ENCODE measurements around the gene RAP1GAP2. TPM values are rescaled to one million over a fixed set of nuclear protein-coding genes. Genes with fewer than 3 reads are reported as not detected.
A peak's percentile ranks its signal among the peaks of the same experiment; 100 is the strongest.

RAP1GAP2 gene
- total RNA-seq, 1 experiment from 2014 or later = 72.8 TPM

GRCh38 chr17:2939714-2940351, 143.6 kb downstream of the RAP1GAP2 start:
- H3K36me3 Mint-ChIP-seq = peaks cover 3% of the 10 kb centered on the region
- peak overlapping the region; percentile 63; the same call in 1 of the 2 replicates for H3K27ac Mint-ChIP-seq
- ChIA-PET POLR2A (interaction anchor here (0.9 to 1.1 kb wide), 2 partner anchors 11 to 14 kb away, joined by 3 to 5 read pairs; no protein-coding TSS in a partner anchor), CTCF (interaction anchor here (0.6 to 2.1 kb wide), 5 partner anchors 9 to 91 kb away, joined by 3 to 9 read pairs (median 5); no protein-coding TSS in a partner anchor)
- no peaks in the 10 kb centered on the region for H3K9me3 Mint-ChIP-seq
- DNase-seq (ENCODE audit: low spot score) (no peak), ATAC-seq (no peak)
- H3K27me3 Mint-ChIP-seq (ENCODE audit: low read depth) = no peaks in the 10 kb centered on the region
- no peak for TF ChIP-seq ZNF281 (CRISPR knock-in tag; IDR thresholded peaks at IDR 0.05)
- no peak for TF ChIP-seq ZNF219 (CRISPR knock-in tag; IDR thresholded peaks at IDR 0.05; ENCODE audit: borderline replicate concordance)
- TF ChIP-seq MYBL2 (CRISPR knock-in tag; IDR thresholded peaks at IDR 0.05) = no peak
- TF ChIP-seq CBFB (CRISPR knock-in tag; IDR thresholded peaks at IDR 0.05; ENCODE audit: low read depth) = no peak
- TF ChIP-seq ATF2 (CRISPR knock-in tag; IDR thresholded peaks at IDR 0.05; ENCODE audit: borderline replicate concordance, low read depth) = no peak
- TF ChIP-seq ARID4B (CRISPR knock-in tag; IDR thresholded peaks at IDR 0.05; ENCODE audit: borderline replicate concordance) = no peak
- no peak for TF ChIP-seq GRHL2 (CRISPR knock-in tag; IDR thresholded peaks at IDR 0.05; ENCODE audit: insufficient replicate concordance, severe bottlenecking)
- TF ChIP-seq JUN (CRISPR knock-in tag; IDR thresholded peaks at IDR 0.05) = no peak
- no peak for TF ChIP-seq ZSCAN18 (CRISPR knock-in tag; IDR thresholded peaks at IDR 0.05)
- TF ChIP-seq RORB (CRISPR knock-in tag; IDR thresholded peaks at IDR 0.05) = no peak
- no peak for TF ChIP-seq ZNF423 (CRISPR knock-in tag; IDR thresholded peaks at IDR 0.05)
- TF ChIP-seq SMAD3 (CRISPR knock-in tag; IDR thresholded peaks at IDR 0.05; ENCODE audit: borderline replicate concordance) = no peak
- peaks cover 11% of the 10 kb centered on the region for H3K4me1 Mint-ChIP-seq
- no peak overlapping the region for H3K4me3 Mint-ChIP-seq

- CTCF ChIA-PET = interaction anchor here (1.0 to 2.1 kb wide), 2 partner anchors 9 to 73 kb away, joined by 3 to 9 read pairs; no protein-coding TSS in a partner anchor
- POLR2A ChIA-PET = interaction anchor here (1.1 kb wide), 1 partner anchor 15 kb away, joined by 5 read pairs; no protein-coding TSS in a partner anchor
- Mint-ChIP-seq H3K27me3 (ENCODE audit: low read depth) (no peaks in the 10 kb centered on the region), H3K4me3 (no peak overlapping the region), H3K36me3 (no peaks in the 10 kb centered on the region), H3K9me3 (no peaks in the 10 kb centered on the region), H3K27ac (no peak overlapping the region), H3K4me1 (peaks cover 11% of the 10 kb centered on the region)
- ATAC-seq (peak; percentile 60), DNase-seq (ENCODE audit: low spot score) (peak; percentile 48)
- TF ChIP-seq, protein P1, sequence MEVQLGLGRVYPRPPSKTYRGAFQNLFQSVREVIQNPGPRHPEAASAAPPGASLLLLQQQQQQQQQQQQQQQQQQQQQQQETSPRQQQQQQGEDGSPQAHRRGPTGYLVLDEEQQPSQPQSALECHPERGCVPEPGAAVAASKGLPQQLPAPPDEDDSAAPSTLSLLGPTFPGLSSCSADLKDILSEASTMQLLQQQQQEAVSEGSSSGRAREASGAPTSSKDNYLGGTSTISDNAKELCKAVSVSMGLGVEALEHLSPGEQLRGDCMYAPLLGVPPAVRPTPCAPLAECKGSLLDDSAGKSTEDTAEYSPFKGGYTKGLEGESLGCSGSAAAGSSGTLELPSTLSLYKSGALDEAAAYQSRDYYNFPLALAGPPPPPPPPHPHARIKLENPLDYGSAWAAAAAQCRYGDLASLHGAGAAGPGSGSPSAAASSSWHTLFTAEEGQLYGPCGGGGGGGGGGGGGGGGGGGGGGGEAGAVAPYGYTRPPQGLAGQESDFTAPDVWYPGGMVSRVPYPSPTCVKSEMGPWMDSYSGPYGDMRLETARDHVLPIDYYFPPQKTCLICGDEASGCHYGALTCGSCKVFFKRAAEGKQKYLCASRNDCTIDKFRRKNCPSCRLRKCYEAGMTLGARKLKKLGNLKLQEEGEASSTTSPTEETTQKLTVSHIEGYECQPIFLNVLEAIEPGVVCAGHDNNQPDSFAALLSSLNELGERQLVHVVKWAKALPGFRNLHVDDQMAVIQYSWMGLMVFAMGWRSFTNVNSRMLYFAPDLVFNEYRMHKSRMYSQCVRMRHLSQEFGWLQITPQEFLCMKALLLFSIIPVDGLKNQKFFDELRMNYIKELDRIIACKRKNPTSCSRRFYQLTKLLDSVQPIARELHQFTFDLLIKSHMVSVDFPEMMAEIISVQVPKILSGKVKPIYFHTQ (CRISPR knock-in tag; IDR thresholded peaks at IDR 0.05) = no peak
- TF ChIP-seq OVOL2 (CRISPR knock-in tag; IDR thresholded peaks at IDR 0.05; ENCODE audit: borderline replicate concordance) (no peak), ELF4 (CRISPR knock-in tag; IDR thresholded peaks at IDR 0.05; ENCODE audit: low read depth) (no peak), RELA (CRISPR knock-in tag; IDR thresholded peaks at IDR 0.05; ENCODE audit: borderline replicate concordance) (no peak), GRHL2 (CRISPR knock-in tag; IDR thresholded peaks at IDR 0.05; ENCODE audit: insufficient replicate concordance, severe bottlenecking) (no peak), TEAD1 (CRISPR knock-in tag; IDR thresholded peaks at IDR 0.05) (no peak), MXD4 (CRISPR knock-in tag; IDR thresholded peaks at IDR 0.05; ENCODE audit: borderline replicate concordance) (no peak), EMX1 (CRISPR knock-in tag; IDR thresholded peaks at IDR 0.05) (no peak)
- TF ChIP-seq, protein P2, sequence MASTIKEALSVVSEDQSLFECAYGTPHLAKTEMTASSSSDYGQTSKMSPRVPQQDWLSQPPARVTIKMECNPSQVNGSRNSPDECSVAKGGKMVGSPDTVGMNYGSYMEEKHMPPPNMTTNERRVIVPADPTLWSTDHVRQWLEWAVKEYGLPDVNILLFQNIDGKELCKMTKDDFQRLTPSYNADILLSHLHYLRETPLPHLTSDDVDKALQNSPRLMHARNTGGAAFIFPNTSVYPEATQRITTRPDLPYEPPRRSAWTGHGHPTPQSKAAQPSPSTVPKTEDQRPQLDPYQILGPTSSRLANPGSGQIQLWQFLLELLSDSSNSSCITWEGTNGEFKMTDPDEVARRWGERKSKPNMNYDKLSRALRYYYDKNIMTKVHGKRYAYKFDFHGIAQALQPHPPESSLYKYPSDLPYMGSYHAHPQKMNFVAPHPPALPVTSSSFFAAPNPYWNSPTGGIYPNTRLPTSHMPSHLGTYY (CRISPR knock-in tag; IDR thresholded peaks at IDR 0.05) = no peak
Observed at GRCh38 chr17:2940352-2940751, 144.1 kb downstream of the RAP1GAP2 start.
